T-helper 2 cell treated with Interferon-gamma antibody and Interleukin-4, amounts not matched to agents 5 μg/mL and 100 μg/mL, for 36 hours (primary cell): ENCODE data around the gene GAS6.

ENCODE experiments used
- DNase-seq: peaks from one replicate; pipeline ENCODE4 v3.0.0; 2021; ENCODE audit warnings: low spot score
- H3K27ac Mint-ChIP-seq: one replicate; pipeline ENCODE4 v1.8.0; 2021; ENCODE audit warnings: mild to moderate bottlenecking, mixed read lengths
- H3K27me3 Mint-ChIP-seq: one replicate; pipeline ENCODE4 v1.8.0; 2021; ENCODE audit warnings: low read depth, mixed read lengths
- H3K36me3 Mint-ChIP-seq: one replicate; pipeline ENCODE4 v1.8.0; 2021; ENCODE audit warnings: low read depth, mixed read lengths
- H3K4me1 Mint-ChIP-seq: one replicate; pipeline ENCODE4 v1.8.0; 2021; ENCODE audit warnings: low read depth, mixed read lengths
- H3K4me3 Mint-ChIP-seq: one replicate; pipeline ENCODE4 v1.8.0; 2022; ENCODE audit warnings: mild to moderate bottlenecking, moderate library complexity, mixed read lengths
- H3K9me3 Mint-ChIP-seq: one replicate; pipeline ENCODE4 v1.8.0; 2021; ENCODE audit warnings: mixed read lengths

GAS6 gene

DNA sequence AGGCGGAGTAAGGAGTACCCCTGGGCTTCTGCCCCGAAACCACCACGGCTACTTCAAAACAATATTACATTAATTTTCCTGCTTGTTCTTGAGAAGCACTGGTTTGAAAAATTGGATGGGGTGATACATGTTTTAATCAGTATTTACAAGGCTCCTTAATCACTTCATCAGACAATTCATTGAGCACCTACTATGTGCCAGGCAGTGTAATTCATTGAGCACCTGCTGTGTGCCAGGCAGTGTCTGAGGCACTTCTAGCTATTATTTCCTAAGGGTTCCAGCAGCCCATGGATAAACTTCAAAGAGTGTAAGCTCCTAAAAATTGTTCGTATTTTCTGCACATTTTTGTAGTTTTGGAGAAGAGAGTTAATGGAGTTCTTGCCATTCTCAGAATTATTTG, 1.6 kb upstream of the GAS6 start:
- Mint-ChIP-seq H3K4me1 (peaks cover 6% of the 10 kb centered on the region), H3K27me3 (peaks cover 60% of the 10 kb centered on the region), H3K9me3 (no peaks in the 10 kb centered on the region), H3K36me3 (no peaks in the 10 kb centered on the region), H3K4me3 (peak overlapping the region; percentile 36), H3K27ac (no peak overlapping the region)
- no peak for DNase-seq

DNA sequence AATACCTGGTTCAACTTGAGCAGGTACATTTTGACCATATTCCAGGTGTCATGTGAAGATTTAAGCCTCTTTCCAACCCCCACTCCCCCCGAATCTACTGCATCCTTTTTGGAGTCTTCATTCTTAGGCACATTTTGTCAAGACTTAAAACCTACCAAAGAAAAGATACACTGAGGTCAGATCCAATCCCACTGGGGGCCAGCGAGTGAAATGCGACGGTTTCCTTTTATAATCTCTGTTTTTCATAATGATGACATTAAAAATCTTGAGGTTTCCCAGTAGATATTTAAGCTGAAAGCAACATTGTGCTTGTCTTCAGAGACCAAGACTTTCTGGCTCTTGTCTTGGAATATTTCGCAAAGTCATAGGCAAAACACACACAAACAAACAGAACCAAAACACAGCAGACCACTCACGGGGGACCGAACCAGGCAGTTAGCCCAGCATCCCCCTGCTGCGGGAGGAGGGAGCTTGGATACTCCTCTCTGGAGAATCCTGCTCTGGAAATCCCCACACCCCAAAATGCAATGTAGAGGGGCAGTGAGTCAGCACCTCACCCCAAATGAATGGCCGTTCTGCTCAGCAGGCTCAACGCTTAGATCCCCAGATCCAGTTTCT, 506 bp upstream of the GAS6 start:
- Mint-ChIP-seq H3K27me3 (peaks cover 56% of the 10 kb centered on the region), H3K36me3 (no peaks in the 10 kb centered on the region), H3K9me3 (peaks cover 2% of the 10 kb centered on the region), H3K4me3 (peak overlapping the region; percentile 67), H3K27ac (no peak overlapping the region), H3K4me1 (peaks cover 6% of the 10 kb centered on the region)
- no peak for DNase-seq

DNA sequence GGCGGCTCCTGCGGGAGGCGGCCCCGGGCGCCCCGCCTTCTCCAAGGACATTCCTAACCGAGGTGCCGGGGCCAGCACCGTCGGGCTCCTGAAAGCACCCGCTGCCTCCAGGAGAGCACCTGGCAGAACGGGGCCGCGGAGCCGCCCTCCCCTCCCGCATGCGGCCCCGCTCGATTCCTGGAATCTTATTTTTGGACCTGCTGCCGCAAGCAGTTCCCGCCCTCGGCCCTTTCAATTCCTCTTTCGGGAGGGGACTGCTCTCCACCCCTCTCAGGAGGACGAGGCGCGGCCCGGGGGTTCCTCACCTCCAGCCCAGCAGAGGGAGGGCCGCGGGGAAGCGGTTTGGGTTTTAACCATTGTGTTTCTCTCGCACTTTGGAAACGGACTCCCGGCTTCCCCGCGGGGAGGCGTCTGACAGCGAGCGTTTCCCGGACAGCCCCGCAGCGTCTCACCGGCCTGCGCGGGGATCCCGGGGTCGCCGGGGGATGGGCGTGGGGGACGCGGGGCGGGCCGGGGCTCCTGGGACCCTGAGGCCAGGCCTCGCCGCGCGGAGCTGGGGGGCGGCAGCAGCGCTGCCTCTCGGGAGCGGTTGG, 849 bp downstream of the GAS6 start:
- H3K4me3 Mint-ChIP-seq, result peak overlapping the region; percentile 42
- peaks cover 6% of the 10 kb centered on the region for H3K4me1 Mint-ChIP-seq
- H3K36me3 Mint-ChIP-seq, result no peaks in the 10 kb centered on the region
- H3K27ac Mint-ChIP-seq, result no peak overlapping the region
- H3K27me3 Mint-ChIP-seq, result peaks cover 48% of the 10 kb centered on the region
- DNase-seq, result no peak
- peaks cover 15% of the 10 kb centered on the region for H3K9me3 Mint-ChIP-seq

DNA sequence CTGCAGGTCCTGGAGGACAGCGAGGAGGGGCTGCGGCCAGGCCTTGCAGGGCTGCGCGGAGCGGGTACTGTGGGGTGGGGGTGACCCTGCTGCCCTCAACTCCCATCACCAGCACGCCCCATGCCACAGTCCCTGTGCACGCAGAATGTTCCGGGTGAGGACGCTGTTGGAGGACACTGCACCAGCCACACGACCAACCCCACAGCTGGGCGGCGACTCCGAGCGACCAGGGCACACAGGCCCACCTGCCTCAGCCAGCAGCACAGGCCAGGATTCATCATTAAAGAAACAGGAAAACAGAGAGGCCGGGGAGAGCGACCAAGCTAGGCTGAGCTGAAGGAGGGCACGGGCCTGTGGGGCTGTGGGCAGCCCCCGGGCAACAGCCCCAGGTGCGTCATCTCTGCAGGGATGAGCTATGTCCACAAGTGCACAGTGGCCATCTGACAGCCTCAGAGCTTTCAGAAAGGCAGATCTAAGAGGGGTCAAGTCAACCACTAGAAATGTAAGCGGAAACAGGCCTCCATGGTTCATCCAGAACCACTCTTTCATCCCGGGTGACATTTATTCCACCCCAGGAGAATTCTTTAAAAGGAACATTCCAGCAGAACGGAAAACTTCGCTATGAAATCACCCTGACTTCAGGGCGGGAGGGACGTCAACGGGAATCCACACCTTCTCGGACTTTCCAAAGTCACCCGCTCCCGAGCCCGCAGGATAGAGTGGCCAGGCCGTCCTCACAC, 1.5 kb downstream of the GAS6 start:
- Mint-ChIP-seq H3K27me3 (peaks cover 45% of the 10 kb centered on the region), H3K4me1 (peaks cover 6% of the 10 kb centered on the region), H3K27ac (no peak overlapping the region), H3K4me3 (peak overlapping the region; percentile 67), H3K9me3 (peaks cover 15% of the 10 kb centered on the region), H3K36me3 (no peaks in the 10 kb centered on the region)
- DNase-seq, result no peak

DNA sequence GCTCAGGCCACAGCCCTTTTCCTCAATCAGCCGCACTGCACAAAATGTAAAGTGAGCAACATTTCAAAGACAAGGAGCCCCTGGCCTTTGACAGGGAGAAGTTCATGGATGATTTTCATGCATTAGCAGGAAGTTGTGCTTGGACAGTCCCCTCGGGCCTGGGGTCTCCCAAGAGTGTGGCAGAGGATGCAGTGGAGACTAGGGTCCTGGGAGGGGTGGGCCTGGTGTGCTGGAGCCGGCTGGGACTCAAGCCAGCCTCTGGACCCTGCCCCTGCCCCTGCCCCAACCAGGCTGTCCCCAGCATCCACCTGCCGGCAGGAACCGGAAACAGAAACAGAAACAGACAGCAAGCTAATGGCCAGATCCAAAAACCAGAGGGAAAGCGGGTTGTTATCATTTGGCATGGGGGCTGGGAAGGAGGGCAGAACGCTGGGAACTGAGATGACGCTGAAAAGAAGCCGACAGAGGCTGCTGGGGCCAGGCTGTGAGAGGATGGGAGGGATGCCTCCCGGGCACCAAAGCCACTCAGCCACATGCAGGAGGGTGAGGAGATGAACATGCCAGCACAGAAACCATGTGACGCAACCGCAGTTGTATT, 2.3 kb downstream of the GAS6 start:
- Mint-ChIP-seq H3K27me3 (peaks cover 43% of the 10 kb centered on the region), H3K9me3 (peaks cover 15% of the 10 kb centered on the region), H3K4me3 (peak overlapping the region; percentile 24), H3K4me1 (peaks cover 6% of the 10 kb centered on the region), H3K27ac (no peak overlapping the region), H3K36me3 (no peaks in the 10 kb centered on the region)
- DNase-seq, result no peak

DNA sequence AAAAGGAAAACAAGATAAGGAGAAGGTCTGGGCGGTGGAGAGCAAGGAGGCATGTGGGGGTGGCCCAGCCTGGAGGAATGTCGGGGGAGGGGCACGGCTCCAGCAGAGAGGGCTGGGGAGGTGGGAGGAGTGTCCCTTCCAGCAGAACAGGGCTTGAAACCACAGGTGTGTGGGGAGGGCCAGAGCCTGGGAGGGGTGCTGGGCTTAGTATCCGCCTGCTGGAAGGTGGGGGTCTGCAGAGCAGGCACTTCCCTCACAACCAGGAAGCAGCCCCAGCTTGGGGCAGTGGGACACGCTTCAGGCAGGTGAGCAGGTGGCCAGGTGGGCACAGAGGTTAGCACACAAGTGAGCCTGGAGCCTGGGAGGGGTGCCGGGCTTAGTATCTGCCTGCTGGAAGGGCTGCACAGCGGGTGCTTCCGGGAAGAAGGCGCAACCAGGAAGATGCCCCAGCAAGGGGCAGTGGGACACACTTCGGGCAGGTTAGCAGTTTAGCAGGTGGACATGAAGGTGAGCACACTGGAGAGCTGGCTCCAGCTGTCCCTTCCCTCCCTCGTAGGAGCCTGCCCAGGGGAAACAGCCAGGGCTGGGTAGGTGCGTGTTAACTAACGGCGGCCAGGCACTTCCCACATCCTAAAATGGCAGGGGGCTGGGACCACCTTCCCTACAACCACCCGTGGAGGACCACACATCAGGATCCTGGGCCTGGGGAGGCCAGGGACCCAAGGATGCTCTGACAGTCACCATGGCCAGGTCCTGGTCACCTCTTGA, 3.0 kb downstream of the GAS6 start:
- H3K27ac Mint-ChIP-seq, result no peak overlapping the region

DNA sequence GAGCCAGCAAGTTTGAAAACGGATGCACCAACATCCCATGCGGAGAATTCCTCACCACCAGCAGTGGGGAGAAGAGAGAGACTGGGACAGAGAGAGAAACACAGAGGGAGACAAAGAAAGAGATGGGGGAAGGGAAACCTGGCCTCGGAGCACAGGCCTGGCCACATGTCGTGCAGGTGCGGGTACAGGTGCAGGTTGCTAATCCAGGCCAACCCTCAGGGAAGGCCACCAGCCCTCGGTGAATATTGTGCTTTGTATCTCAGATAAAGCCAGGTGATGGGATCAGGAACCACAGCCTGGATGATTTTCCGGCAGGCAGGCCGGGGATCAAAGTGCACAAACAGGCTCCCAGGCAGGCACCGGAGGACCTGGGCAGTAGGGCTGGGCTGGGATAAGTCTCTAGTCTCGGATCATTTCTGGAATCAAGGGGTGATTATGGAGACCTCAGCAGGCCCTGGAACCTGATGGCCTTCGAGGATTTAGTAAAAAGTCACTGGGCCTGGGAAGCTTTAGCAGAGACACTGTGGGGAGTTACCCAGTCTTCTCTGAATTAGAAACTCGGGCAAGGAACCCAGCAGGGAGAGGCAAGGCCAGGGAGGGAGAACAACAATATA, 3.7 kb downstream of the GAS6 start:
- Mint-ChIP-seq H3K27me3 (peaks cover 30% of the 10 kb centered on the region), H3K27ac (no peak overlapping the region), H3K4me1 (peaks cover 6% of the 10 kb centered on the region), H3K36me3 (no peaks in the 10 kb centered on the region), H3K9me3 (peaks cover 15% of the 10 kb centered on the region), H3K4me3 (no peak overlapping the region)
- DNase-seq, result no peak

More for the DNA sequence above, 3.0 kb downstream of the GAS6 start:
- Mint-ChIP-seq H3K9me3 (peaks cover 15% of the 10 kb centered on the region), H3K4me1 (peaks cover 6% of the 10 kb centered on the region), H3K27me3 (peaks cover 37% of the 10 kb centered on the region), H3K4me3 (no peak overlapping the region), H3K36me3 (no peaks in the 10 kb centered on the region)
- no peak for DNase-seq

DNA sequence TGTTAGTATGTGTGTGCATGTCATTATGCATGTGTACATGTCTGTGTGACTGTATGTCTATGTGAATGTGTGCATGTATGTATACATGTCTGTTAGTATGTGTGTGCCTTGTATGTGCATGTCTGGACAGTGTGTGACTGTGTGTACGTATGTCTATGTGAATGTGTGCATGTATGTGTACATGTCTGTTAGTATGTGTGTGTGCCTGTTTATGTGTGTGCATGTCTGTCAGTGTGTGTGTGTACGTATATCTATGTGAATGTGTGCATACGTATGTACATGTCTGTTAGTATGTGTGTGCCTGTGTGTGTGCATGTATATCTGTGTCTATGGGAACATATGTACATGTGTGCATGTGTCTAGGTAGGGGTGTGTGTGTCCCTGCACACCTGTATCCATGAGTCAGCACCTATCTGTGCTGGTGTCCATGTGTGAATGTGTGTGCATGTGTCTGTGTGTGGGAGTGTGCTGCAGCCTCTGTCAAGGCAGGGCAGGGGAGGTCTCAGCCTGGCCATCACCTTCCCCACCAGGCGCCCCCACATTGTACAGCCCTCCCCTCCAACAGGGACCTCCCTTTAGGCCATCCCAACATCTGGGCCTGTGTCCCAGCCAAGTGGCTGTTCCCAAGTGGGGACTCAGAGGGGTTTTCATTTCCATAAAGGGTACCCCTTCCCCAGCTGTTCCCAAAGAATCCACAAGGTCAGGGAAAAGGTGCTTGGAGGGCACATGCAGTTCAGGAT, 4.4 kb downstream of the GAS6 start:
- DNase-seq, result no peak

DNA sequence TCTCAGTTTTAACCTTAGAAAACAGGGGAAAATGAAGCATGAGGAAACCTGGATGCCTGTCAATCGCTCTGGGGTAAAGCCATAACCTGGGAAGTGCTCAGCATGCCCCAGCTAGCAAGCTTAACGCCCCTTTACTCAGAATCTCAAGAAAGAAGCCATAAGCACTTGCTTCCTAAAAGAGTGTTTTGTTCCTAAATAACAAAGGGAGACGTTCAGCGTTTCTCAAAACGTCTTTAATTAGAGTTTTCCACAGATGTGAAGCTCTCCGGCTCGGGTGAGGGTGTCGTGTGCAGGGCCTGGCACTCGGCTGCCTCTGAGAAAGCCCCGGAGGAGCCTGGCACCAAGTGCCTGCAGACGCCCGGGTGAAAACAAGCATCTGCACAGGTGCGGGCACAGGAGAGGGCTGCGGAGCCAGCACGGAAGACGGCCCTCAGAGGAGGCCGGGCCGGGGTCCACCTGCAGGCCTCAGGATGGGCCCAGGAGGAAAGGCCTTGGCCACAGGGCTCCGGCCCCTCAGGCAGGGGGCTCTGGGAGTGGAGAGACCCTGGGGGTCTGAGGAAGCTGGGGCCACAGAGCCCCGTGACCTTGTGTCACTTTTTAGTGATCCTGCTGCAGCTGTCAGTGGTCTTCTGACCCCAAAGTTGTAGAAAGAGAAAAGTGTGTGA, 6.2 kb downstream of the GAS6 start:
- Mint-ChIP-seq H3K27me3 (peaks cover 22% of the 10 kb centered on the region), H3K36me3 (no peaks in the 10 kb centered on the region), H3K4me1 (peaks cover 6% of the 10 kb centered on the region), H3K4me3 (no peak overlapping the region), H3K9me3 (peaks cover 15% of the 10 kb centered on the region), H3K27ac (no peak overlapping the region)
- no peak for DNase-seq

More for the DNA sequence above, 4.4 kb downstream of the GAS6 start:
- H3K4me3 Mint-ChIP-seq, result no peak overlapping the region
- no peaks in the 10 kb centered on the region for H3K36me3 Mint-ChIP-seq
- H3K27me3 Mint-ChIP-seq, result peaks cover 24% of the 10 kb centered on the region
- no peak overlapping the region for H3K27ac Mint-ChIP-seq
- peaks cover 10% of the 10 kb centered on the region for H3K4me1 Mint-ChIP-seq
- peaks cover 15% of the 10 kb centered on the region for H3K9me3 Mint-ChIP-seq

DNA sequence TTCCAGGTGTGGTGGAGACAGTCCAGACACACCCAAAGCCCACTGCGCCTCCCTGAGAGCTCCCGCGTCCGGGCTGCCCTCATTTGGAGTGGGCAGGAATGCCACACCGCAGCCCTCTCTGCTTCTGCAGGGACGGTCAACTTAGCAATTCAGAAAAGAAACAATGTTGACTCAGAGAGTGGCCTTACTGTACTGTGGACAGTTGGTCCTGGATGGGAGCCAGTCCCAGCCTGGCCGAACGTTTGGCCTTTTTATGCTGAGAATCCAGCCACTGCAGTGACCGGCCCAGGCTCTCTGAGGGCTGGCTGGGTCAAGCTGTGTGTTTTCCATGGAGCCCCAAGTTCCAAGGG, 7.2 kb downstream of the GAS6 start:
- Mint-ChIP-seq H3K4me1 (peaks cover 4% of the 10 kb centered on the region), H3K4me3 (no peak overlapping the region), H3K27me3 (peaks cover 16% of the 10 kb centered on the region), H3K36me3 (no peaks in the 10 kb centered on the region), H3K9me3 (peaks cover 15% of the 10 kb centered on the region), H3K27ac (no peak overlapping the region)
- DNase-seq, result no peak

DNA sequence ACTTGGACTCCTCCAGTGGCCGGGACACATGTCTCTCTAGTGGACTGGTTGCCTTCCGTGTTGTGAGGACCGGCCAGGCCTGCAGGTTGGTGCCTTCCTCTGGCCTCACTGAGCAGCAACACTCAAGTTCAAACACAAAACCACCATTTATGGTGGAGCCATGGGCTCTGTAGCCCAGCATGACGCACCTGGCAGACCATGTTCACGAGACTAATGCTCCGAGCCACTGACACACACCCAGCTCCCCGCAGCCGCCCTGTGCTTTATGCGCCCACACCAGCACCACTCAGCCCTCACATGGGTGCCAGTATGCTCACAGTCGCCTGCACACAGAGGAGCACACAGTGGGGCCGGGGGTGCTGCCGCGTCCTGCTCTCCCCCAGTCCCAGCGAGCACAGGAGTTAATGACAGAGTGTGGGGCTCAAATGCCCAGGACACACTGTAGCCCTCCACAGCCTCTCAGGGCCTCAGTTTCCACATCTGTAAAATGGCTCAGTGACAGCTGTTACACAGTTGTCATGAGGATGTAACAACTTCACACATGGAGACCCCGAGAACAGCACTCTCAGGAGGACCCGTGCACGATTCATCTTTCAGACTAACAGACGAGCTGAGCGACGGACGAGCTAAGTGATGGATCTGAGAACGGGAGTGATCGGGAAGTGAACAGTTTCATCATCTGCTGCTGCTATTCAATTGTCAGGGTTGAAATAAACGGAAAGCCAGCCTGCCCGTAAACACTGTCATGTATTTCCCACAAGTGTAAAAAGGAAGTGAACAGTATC, 7.8 kb downstream of the GAS6 start:
- peaks cover 15% of the 10 kb centered on the region for H3K9me3 Mint-ChIP-seq
- H3K36me3 Mint-ChIP-seq, result no peaks in the 10 kb centered on the region
- DNase-seq, result no peak
- H3K27me3 Mint-ChIP-seq, result peaks cover 10% of the 10 kb centered on the region
- H3K27ac Mint-ChIP-seq, result no peak overlapping the region
- H3K4me1 Mint-ChIP-seq, result peaks cover 4% of the 10 kb centered on the region
- H3K4me3 Mint-ChIP-seq, result no peak overlapping the region
